ENCODE results near the gene C1orf216.

DNA sequence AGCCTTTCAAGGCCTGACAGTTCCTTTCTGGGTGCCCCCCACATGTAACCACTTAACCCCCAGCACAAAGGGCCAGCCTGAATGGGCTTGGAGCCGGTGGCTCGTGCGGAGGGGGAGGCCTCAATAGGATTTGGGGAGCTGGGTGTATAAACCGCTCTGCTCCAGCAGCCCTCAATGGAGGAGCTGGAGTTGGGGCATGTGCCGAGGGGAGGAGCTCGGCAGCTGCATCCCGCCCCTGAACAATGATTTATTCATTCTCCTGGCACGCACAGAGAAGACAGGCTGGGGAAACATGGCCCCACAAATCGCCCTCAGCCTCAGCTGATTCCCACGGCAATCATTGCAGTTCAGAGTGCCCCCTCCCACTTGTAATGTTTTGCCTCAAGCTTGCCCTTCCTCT lies 6.9 kb upstream of the C1orf216 start:
- TF ChIP-seq, protein P1, sequence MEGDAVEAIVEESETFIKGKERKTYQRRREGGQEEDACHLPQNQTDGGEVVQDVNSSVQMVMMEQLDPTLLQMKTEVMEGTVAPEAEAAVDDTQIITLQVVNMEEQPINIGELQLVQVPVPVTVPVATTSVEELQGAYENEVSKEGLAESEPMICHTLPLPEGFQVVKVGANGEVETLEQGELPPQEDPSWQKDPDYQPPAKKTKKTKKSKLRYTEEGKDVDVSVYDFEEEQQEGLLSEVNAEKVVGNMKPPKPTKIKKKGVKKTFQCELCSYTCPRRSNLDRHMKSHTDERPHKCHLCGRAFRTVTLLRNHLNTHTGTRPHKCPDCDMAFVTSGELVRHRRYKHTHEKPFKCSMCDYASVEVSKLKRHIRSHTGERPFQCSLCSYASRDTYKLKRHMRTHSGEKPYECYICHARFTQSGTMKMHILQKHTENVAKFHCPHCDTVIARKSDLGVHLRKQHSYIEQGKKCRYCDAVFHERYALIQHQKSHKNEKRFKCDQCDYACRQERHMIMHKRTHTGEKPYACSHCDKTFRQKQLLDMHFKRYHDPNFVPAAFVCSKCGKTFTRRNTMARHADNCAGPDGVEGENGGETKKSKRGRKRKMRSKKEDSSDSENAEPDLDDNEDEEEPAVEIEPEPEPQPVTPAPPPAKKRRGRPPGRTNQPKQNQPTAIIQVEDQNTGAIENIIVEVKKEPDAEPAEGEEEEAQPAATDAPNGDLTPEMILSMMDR (IDR thresholded peaks at IDR 0.05), result no peak
- TF ChIP-seq POLR2A (IDR thresholded peaks at IDR 0.05), result no peak

Measured in body of pancreas (tissue), 4 donors.